ENCODE data around the gene PLA2R1. TPM values are rescaled to one million over a fixed set of nuclear protein-coding genes. Genes with fewer than 3 reads are reported as not detected.

The PLA2R1 gene
- total and polyA plus RNA-seq, 2 of the 4 experiments (the other 2 are of a cell fraction), result 0.43 to 0.54 TPM

DNA sequence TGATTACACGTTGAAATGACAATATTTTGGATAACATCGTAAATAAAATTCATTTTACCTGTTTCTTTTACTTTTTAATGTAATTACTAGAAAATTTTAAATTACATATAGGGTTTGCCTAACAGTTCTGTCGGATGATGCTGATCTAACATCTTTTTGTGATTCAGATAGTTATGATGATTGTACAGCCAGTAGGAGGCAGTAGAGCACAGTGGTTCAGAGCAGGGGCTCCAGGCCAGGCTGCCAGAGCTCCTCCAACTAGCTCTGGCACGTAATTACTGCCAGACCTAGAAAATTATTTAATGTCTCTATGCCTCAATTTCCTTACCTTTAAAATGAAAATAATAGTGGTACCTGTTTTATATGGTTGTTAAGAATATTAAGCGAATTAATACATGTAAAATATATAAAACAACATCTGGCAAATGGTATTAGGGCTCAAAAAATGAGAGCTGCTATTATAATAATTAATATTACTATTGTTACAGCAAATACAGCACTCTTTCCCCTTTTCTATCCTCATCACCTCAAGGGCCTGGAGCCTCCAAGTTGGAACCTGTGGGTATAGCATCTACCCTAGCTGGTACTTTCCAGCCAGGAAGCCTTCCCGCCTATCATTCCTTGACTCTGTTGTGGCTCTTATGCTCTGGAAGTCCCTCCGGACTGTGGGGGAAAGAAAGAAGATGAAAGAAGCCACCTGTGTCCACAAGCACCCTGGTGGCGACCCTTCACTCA, 47.7 kb upstream of the PLA2R1 start:
- H3K4me2 ChIP-seq (ENCODE audit: low read depth, low read length), result no peak overlapping the region
- no peak overlapping the region for H3K9ac ChIP-seq (ENCODE audit: low read depth, low read length)
- dilution Hi-C loops (cut with HindIII; ENCODE audit: low sequenced_read_pairs, unreplicated experiment), result no loop called here
- ATAC-seq (ENCODE audit: low read depth) (peak; percentile 97), DNase-seq (peak; percentile 80)
- H2AK9ac ChIP-seq (replicated peaks; ENCODE audit: low read depth, low read length, poor library complexity), result no peak overlapping the region
- POLR2A ChIA-PET (ENCODE audit: unreplicated experiment), result interaction anchor here (0.7 kb wide), 1 partner anchor 1174 kb away, joined by 6 read pairs; no protein-coding TSS in a partner anchor
- 0 out of 2 replicates have a peak overlapping the region, but pooled peaks have one; percentile 10 for H2AK5ac ChIP-seq (ENCODE audit: low read depth, low read length)
- in situ Hi-C loops (cut with MboI; ENCODE audit: low sequenced_read_pairs), result loop anchor here (5.0 to 10.0 kb wide), 2 partner anchors 142 to 875 kb away; no protein-coding TSS in a partner anchor
- H3K18ac ChIP-seq (ENCODE audit: low read depth, low read length), result no peak overlapping the region
- no peaks in the 10 kb centered on the region for H3K36me3 ChIP-seq (ENCODE audit: control insufficient read depth, insufficient read depth, low read length)
- H4K5ac ChIP-seq (ENCODE audit: low read depth, low read length), result no peak overlapping the region
- H3K9me3 ChIP-seq (ENCODE audit: control insufficient read depth, insufficient read depth, low read length), result no peaks in the 10 kb centered on the region
- H3K14ac ChIP-seq (replicated peaks; ENCODE audit: low read depth, low read length), result no peak overlapping the region
- no peaks in the 10 kb centered on the region for H3K9me1 ChIP-seq (ENCODE audit: insufficient read depth, low read length)
- H4K91ac ChIP-seq (ENCODE audit: insufficient read depth, low read depth, low read length), result no peak overlapping the region
- intact Hi-C loops (cut with micrococcal nuclease), result loop anchor here (1.0 to 10.0 kb wide), 8 partner anchors 101 to 952 kb away; partner anchors contain the start of gene RBMS1
- H3K27ac ChIP-seq (ENCODE audit: insufficient read depth, low read length), result no peak overlapping the region
- H2BK5ac ChIP-seq (ENCODE audit: low read depth, low read length, poor library complexity, severe bottlenecking), result no peak overlapping the region
- no peak overlapping the region for H3K4me3 ChIP-seq (ENCODE audit: insufficient read depth, low read depth, low read length)
- H3K56ac ChIP-seq (ENCODE audit: extremely low read depth, insufficient read depth, low read length), result no peak overlapping the region
- CTCF ChIA-PET, result interaction anchor here (0.5 to 1.8 kb wide), 24 partner anchors 9 to 954 kb away, joined by 3 to 8 read pairs (median 4); no protein-coding TSS in a partner anchor
- H2BK15ac ChIP-seq (ENCODE audit: low read depth, low read length), result no peak overlapping the region
- H3K23ac ChIP-seq (ENCODE audit: low read depth, low read length), result peak overlapping the region; percentile 54; the same call in 1 of the 2 replicates
- TF ChIP-seq FOS (IDR thresholded peaks at IDR 0.05; ENCODE audit: low read depth, low read length) (no peak), MAFK (IDR thresholded peaks at IDR 0.05; ENCODE audit: low read depth, low read length) (peak; percentile 37; the same call in 1 of the 2 replicates), RAD21 (IDR thresholded peaks at IDR 0.05; ENCODE audit: low read length) (peak; percentile 99), MAZ (IDR thresholded peaks at IDR 0.05; ENCODE audit: borderline replicate concordance, low read depth, low read length) (0 out of 2 replicates have a peak, but pooled peaks have one; percentile 22), RCOR1 (IDR thresholded peaks at IDR 0.05; ENCODE audit: insufficient replicate concordance, low read length) (no peak), NFE2L2 (IDR thresholded peaks at IDR 0.05; ENCODE audit: low read depth, low read length) (no peak), SMC3 (IDR thresholded peaks at IDR 0.05; ENCODE audit: low read depth, low read length) (peak; percentile 95), POLR2A (IDR thresholded peaks at IDR 0.05; ENCODE audit: low read depth, low read length) (0 out of 2 replicates have a peak, but pooled peaks have one; percentile 35)
- TF ChIP-seq, protein P1, sequence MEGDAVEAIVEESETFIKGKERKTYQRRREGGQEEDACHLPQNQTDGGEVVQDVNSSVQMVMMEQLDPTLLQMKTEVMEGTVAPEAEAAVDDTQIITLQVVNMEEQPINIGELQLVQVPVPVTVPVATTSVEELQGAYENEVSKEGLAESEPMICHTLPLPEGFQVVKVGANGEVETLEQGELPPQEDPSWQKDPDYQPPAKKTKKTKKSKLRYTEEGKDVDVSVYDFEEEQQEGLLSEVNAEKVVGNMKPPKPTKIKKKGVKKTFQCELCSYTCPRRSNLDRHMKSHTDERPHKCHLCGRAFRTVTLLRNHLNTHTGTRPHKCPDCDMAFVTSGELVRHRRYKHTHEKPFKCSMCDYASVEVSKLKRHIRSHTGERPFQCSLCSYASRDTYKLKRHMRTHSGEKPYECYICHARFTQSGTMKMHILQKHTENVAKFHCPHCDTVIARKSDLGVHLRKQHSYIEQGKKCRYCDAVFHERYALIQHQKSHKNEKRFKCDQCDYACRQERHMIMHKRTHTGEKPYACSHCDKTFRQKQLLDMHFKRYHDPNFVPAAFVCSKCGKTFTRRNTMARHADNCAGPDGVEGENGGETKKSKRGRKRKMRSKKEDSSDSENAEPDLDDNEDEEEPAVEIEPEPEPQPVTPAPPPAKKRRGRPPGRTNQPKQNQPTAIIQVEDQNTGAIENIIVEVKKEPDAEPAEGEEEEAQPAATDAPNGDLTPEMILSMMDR (conservative IDR thresholded peaks at IDR 0.05; ENCODE audit: low read depth, low read length), result peak; percentile 92
- no TSS peak for BruUV-seq (replicated peaks)
- no peaks in the 10 kb centered on the region for H3K4me1 ChIP-seq (ENCODE audit: control insufficient read depth, insufficient read depth, low read length)
- no peak overlapping the region for H2BK120ac ChIP-seq (ENCODE audit: low read depth, low read length)
- H3K27me3 ChIP-seq (ENCODE audit: control insufficient read depth, insufficient read depth, low read length), result peaks cover 2% of the 10 kb centered on the region; the same call in 1 of the 2 replicates
- H4K20me1 ChIP-seq (ENCODE audit: insufficient read depth, low read length), result no peaks in the 10 kb centered on the region
- 0 out of 2 replicates have a peak overlapping the region, but pooled peaks have one; percentile 54 for H2BK20ac ChIP-seq (ENCODE audit: low read depth, low read length)
- no peak overlapping the region for H3K4ac ChIP-seq (ENCODE audit: low read depth, low read length)
- no peak overlapping the region for H2AFZ ChIP-seq (replicated peaks; ENCODE audit: low read length, poor library complexity)
- no peak overlapping the region for H4K8ac ChIP-seq (ENCODE audit: low read depth in 2 of 2, low read length in 2 of 2)
- H3K79me1 ChIP-seq (ENCODE audit: low read depth in 1 of 2, low read length in 2 of 2), result no peaks in the 10 kb centered on the region
- no CpG with 5 or more reads among the region's 8 CpGs for WGBS, 2 experiments (ENCODE audit: extremely low coverage in 2 of 2, insufficient read length in 1 of 2)
